GM12872 (cell line): Measurements from ENCODE around the gene WDR81.

Source experiments
- TF ChIP-seq, protein P1 (sequence below): IDR thresholded peaks from 3 replicates; pipeline ENCODE4 v1.5.1; 2011; ENCODE audit warnings: low read depth, mild to moderate bottlenecking, low read length, moderate library complexity; ENCODE audit not compliant: insufficient read depth

The WDR81 gene

GRCh38 chr17:1695365-1695764, 29.1 kb upstream of the WDR81 start:
- TF ChIP-seq, protein P1, sequence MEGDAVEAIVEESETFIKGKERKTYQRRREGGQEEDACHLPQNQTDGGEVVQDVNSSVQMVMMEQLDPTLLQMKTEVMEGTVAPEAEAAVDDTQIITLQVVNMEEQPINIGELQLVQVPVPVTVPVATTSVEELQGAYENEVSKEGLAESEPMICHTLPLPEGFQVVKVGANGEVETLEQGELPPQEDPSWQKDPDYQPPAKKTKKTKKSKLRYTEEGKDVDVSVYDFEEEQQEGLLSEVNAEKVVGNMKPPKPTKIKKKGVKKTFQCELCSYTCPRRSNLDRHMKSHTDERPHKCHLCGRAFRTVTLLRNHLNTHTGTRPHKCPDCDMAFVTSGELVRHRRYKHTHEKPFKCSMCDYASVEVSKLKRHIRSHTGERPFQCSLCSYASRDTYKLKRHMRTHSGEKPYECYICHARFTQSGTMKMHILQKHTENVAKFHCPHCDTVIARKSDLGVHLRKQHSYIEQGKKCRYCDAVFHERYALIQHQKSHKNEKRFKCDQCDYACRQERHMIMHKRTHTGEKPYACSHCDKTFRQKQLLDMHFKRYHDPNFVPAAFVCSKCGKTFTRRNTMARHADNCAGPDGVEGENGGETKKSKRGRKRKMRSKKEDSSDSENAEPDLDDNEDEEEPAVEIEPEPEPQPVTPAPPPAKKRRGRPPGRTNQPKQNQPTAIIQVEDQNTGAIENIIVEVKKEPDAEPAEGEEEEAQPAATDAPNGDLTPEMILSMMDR, result no peak

DNA sequence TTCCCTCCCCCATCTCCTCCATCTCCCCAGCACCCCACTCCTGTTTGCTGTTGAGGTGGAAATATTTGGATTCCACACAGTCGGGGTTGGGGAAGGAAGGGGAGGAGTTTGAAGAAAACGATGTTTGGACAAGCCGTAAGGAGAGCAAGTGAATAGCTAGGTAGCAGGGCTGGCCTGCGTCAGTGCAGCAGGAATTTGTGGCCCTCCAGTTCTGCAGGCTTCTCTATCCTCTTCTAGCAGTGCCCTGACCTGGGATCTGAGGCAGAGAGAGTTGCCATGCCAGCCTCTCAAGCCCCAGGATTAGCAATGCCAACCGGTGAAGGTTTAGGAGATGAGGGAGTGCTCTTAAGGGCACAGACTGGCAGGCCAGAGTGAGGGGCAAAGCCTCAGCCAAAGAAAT, 26.8 kb upstream of the WDR81 start:
- TF ChIP-seq, protein P1, result no peak

DNA sequence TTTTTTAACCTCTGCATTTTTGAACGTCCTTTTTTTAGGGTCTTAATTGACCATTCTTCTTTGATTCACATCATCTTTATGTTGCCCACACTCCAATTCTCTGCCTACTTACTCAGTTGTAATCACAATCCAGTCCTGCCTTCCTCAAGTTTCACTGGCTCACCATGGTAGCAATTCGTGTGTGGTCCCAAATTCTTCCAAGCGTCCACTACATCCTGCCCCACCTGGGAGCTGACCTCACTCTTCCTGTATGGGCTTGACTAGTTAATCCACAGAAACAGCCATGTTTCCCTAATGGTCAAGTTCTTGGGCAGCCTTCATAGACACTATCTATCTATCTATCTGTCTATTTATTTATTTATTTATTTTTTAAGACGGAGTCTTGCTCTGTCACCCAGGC, 21.4 kb upstream of the WDR81 start:
- TF ChIP-seq, protein P1, result no peak

GRCh38 chr17:1705004-1705403, 19.5 kb upstream of the WDR81 start:
- TF ChIP-seq, protein P1, result no peak

- TF ChIP-seq, protein P1, result no peak
These were observed 17.4 kb upstream of the WDR81 start for GRCh38 chr17:1707107-1707506.

GRCh38 chr17:1709403-1709951, 15.0 kb upstream of the WDR81 start:
- TF ChIP-seq, protein P1, result no peak

- TF ChIP-seq, protein P1, result no peak
These were observed 14.3 kb upstream of the WDR81 start, which contains the start of gene TLCD2 for GRCh38 chr17:1709971-1710806. TLCD2 (minus strand) TSS chr17:1710377; CDS start chr17:1710242, 135 bp downstream.
